GM12865 (cell line): ENCODE data around the gene PLA2G4D.

Experiments
- DNase-seq: peaks from one replicate; pipeline ENCODE4 v3.0.0; 2010; ENCODE audit warnings: low read depth
- H3K4me3 ChIP-seq: 2 replicates; pipeline ENCODE4 v1.5.1; 2011; ENCODE audit warnings: mild to moderate bottlenecking, low read depth, low read length, control low read depth
- CTCF ChIP-seq: IDR thresholded peaks from 2 replicates; pipeline ENCODE4 v1.5.1; 2011; ENCODE audit warnings: low read length, control low read depth, low read depth, inconsistent platforms; ENCODE audit not compliant: insufficient read depth; ENCODE audit errors: missing control alignments

PLA2G4D gene

GRCh38 chr15:42110367-42110766, 16.0 kb upstream of the PLA2G4D start:
- no peak for TF ChIP-seq CTCF
- H3K4me3 ChIP-seq: no peak overlapping the region
- DNase-seq: no peak

GRCh38 chr15:42108806-42109205, 14.4 kb upstream of the PLA2G4D start:
- TF ChIP-seq CTCF: no peak
- no peak for DNase-seq
- no peak overlapping the region for H3K4me3 ChIP-seq

GRCh38 chr15:42108189-42108588, 13.8 kb upstream of the PLA2G4D start:
- H3K4me3 ChIP-seq: no peak overlapping the region
- no peak for TF ChIP-seq CTCF
- DNase-seq: no peak

GRCh38 chr15:42107473-42107872, 13.1 kb upstream of the PLA2G4D start:
- peak; percentile 40 for DNase-seq
- H3K4me3 ChIP-seq: no peak overlapping the region
- TF ChIP-seq CTCF: no peak

GRCh38 chr15:42106288-42106687, 11.9 kb upstream of the PLA2G4D start:
- no peak for DNase-seq
- H3K4me3 ChIP-seq: no peak overlapping the region
- TF ChIP-seq CTCF: no peak

- no peak for TF ChIP-seq CTCF
- DNase-seq: no peak
- H3K4me3 ChIP-seq: no peak overlapping the region
These were observed 9.9 kb upstream of the PLA2G4D start for GRCh38 chr15:42104095-42104891.
